Suprapubic skin (tissue), 4 donors: ENCODE data around the gene SMAP2. TPM values are rescaled to one million over a fixed set of nuclear protein-coding genes. Genes with fewer than 3 reads are reported as not detected.

ENCODE experiments used
- DNase-seq, 2 donors: peaks; one replicate each; pipeline ENCODE4 v3.0.0-alpha.2; 2019; ENCODE audit warnings: low spot score in 2 of 2
- H3K27ac ChIP-seq: fragments of 200-600 bp; sonication (generic); one replicate; pipeline ENCODE4 v1.5.1; 2019
- H3K27me3 ChIP-seq: fragments of 200-600 bp; sonication (generic); one replicate; pipeline ENCODE4 v1.5.1; 2019
- H3K36me3 ChIP-seq: fragments of 200-600 bp; sonication (generic); one replicate; pipeline ENCODE4 v1.5.1; 2019
- H3K4me1 ChIP-seq: fragments of 200-600 bp; sonication (generic); one replicate; pipeline ENCODE4 v1.5.1; 2019
- H3K4me3 ChIP-seq: fragments of 200-600 bp; sonication (generic); one replicate; pipeline ENCODE4 v1.5.1; 2019; ENCODE audit warnings: mild to moderate bottlenecking
- H3K9me3 ChIP-seq: fragments of 200-600 bp; sonication (generic); one replicate; pipeline ENCODE4 v1.5.1; 2019
- EP300 ChIP-seq: sonication (generic); formaldehyde crosslinking; IDR thresholded peaks from one replicate; pipeline ENCODE4 v1.6.1; 2017; ENCODE audit warnings: antibody characterized with exemption
- POLR2A ChIP-seq, 2 donors: fragments of 450-650 bp; IDR thresholded peaks; one replicate each; pipeline ENCODE4 v1.6.1; 2017; ENCODE audit warnings: antibody characterized with exemption in 2 of 2, mild to moderate bottlenecking in 2 of 2, moderate library complexity in 2 of 2
- POLR2AphosphoS5 ChIP-seq, 3 donors: sonication (generic); formaldehyde crosslinking; IDR thresholded peaks; one replicate each; pipeline ENCODE4 v1.6.1; 2017; ENCODE audit warnings: antibody characterized with exemption in 3 of 3
- WGBS: methylation state at CpG from one replicate; pipeline ENCODE4 v1.1.5; 2018; 5-methylcytosine and 5-hydroxymethylcytosine counted together
- total RNA-seq, 4 donors: library from RNA; depleted of rRNA; stranded (reverse); fragments of >200 nt; gene quantifications; one replicate each; pipeline ENCODE4 v1.1.0, GENCODE V29; 2016
- TF ChIP-seq, protein P1 (sequence below), 2 donors: fragments of 200-600 bp in 1 of 2; fragments of 450-650 bp in 1 of 2; sonication (generic) in 1 of 2; IDR thresholded peaks; one replicate each; pipeline ENCODE4 v1.5.1; 2016 to 2019; ENCODE audit warnings: antibody characterized with exemption in 2 of 2, mild to moderate bottlenecking in 1 of 2, moderate library complexity in 1 of 2

The SMAP2 gene
- total RNA-seq, 4 donors from 2014 or later: 17.0 to 32.2 (median 28.0) TPM

DNA sequence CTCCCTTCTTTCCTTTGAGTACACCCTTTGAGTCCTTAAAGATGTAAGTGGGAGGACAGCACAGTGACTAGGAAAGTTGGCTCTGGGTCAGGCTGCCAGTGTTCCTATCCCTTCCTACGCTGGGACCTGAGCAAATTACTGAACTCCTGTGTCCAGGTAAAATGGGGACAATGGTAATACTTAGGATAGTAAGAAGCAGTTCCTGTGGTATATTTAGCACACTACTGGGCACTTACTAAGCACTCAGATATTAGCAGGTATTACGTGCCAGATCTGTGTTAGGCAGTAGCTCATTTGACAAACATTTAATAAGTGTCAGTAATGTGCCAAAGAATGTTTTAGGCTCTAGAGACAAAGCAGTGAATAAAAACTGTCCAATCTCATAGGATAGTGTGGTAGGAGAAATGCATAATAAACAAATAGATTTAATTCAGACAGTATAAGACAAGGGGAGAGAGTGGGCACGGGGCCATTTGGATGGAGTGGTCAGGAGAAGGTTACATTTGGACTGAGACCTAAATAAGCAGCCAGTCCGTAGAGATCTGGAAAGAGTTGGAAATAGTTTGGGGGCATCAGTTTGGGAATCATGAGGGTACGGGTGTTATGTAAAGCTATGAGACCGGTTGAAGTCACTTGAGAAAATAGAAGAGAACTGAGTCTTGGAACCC lies 50.6 kb downstream of the SMAP2 start:
- Histone ChIP-seq H3K9me3 (no peaks in the 10 kb centered on the region), H3K4me1 (no peaks in the 10 kb centered on the region), H3K4me3 (no peak overlapping the region), H3K27ac (no peak overlapping the region), H3K36me3 (peaks cover 12% of the 10 kb centered on the region), H3K27me3 (no peaks in the 10 kb centered on the region)
- no peak for DNase-seq
- TF ChIP-seq, protein P1, sequence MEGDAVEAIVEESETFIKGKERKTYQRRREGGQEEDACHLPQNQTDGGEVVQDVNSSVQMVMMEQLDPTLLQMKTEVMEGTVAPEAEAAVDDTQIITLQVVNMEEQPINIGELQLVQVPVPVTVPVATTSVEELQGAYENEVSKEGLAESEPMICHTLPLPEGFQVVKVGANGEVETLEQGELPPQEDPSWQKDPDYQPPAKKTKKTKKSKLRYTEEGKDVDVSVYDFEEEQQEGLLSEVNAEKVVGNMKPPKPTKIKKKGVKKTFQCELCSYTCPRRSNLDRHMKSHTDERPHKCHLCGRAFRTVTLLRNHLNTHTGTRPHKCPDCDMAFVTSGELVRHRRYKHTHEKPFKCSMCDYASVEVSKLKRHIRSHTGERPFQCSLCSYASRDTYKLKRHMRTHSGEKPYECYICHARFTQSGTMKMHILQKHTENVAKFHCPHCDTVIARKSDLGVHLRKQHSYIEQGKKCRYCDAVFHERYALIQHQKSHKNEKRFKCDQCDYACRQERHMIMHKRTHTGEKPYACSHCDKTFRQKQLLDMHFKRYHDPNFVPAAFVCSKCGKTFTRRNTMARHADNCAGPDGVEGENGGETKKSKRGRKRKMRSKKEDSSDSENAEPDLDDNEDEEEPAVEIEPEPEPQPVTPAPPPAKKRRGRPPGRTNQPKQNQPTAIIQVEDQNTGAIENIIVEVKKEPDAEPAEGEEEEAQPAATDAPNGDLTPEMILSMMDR (IDR thresholded peaks at IDR 0.05): no peak
- TF ChIP-seq POLR2AphosphoS5 (IDR thresholded peaks at IDR 0.05): no peak
- TF ChIP-seq POLR2A (IDR thresholded peaks at IDR 0.05): no peak
- no peak for TF ChIP-seq EP300
- 94% methylated on average over 6 of the region's 6 CpGs for WGBS

DNA sequence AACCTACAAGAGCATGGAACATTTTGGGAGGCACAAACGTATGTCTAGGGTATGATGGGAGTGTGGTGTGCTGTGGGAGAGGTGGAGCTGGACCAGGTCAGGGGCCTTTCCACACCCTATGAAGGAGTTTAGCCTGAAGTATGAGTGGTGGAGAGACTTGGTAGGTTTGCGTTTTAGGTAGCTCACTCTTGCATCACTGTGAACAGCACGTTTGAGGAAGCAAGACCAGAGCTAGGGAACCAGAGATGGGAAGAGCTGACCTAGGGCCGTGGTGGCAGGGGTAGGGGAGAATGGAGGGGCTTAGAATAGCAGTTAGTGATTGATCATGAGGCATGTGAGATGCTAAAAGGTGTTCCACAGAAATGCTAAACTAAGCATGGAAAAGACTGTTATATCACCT lies 51.7 kb downstream of the SMAP2 start:
- TF ChIP-seq EP300: no peak
- TF ChIP-seq, protein P1 (IDR thresholded peaks at IDR 0.05): no peak
- WGBS: 70% methylated on average over 4 of the region's 4 CpGs
- H3K27ac ChIP-seq: no peak overlapping the region
- H3K9me3 ChIP-seq: no peaks in the 10 kb centered on the region
- DNase-seq: no peak
- H3K27me3 ChIP-seq: no peaks in the 10 kb centered on the region
- H3K4me1 ChIP-seq: no peaks in the 10 kb centered on the region
- H3K4me3 ChIP-seq: no peak overlapping the region
- peaks cover 12% of the 10 kb centered on the region for H3K36me3 ChIP-seq

DNA sequence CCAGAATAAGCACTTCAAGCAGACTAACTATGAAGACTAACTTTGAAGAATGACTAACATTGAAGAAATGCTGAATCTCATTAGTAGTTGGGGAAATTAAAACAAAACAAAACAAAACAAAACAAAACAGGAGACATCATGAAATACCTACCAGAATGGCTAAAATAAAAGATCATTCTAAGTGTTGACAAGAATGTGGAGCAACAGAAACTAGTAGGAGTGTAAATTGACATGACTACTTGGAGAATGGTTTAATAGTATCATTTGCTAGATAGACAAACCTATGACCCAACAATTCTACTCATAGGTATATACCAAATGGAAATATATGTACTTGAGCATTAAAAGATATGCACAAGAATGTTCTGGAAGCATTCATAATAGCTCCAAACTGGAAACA lies 57.9 kb downstream of the SMAP2 start:
- H3K36me3 ChIP-seq: no peaks in the 10 kb centered on the region
- no peaks in the 10 kb centered on the region for H3K4me1 ChIP-seq
- no peak overlapping the region for H3K4me3 ChIP-seq
- no peaks in the 10 kb centered on the region for H3K9me3 ChIP-seq
- no peak for DNase-seq
- TF ChIP-seq, protein P1 (IDR thresholded peaks at IDR 0.05): no peak
- no peak for TF ChIP-seq POLR2AphosphoS5 (IDR thresholded peaks at IDR 0.05)
- TF ChIP-seq EP300: no peak
- TF ChIP-seq POLR2A (IDR thresholded peaks at IDR 0.05): no peak
- H3K27ac ChIP-seq: no peak overlapping the region
- no peaks in the 10 kb centered on the region for H3K27me3 ChIP-seq

DNA sequence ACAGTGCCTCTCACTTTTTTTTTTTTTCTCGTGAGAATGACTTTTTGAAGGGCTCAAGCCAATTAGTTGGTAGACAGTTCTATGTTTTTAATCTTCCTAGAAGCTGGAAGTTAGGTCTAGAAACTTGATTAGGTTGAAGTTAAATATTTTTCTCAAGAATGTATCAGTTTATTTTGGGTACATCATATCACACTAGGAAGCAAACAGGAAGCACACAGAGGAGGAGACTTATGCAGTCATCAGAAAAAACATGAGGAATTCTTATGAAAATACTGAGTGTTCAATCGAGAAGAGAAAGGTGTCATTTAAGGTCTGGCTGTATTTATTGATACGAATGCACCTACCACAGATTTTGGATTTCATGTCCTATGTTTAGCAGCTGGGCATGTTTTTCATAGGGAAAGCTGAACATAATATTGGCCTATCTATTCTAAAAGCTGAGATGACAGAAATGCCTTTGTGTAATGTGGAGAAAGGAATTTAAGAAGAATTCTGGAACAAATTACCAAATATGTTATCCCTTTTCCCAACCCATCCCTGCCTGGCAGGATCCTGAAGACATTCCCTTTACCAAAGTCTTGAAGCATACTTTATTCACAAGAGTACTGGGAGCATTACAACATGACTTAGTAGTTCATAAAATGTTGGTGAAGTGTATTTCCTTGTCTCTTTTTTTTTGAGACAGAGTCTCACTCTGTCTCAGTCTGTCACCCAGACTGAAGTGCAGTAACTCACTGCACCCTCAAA lies 59.3 kb downstream of the SMAP2 start:
- Histone ChIP-seq H3K9me3 (no peaks in the 10 kb centered on the region), H3K4me3 (no peak overlapping the region)
- WGBS: 61% methylated on average over 3 of the region's 3 CpGs

DNA sequence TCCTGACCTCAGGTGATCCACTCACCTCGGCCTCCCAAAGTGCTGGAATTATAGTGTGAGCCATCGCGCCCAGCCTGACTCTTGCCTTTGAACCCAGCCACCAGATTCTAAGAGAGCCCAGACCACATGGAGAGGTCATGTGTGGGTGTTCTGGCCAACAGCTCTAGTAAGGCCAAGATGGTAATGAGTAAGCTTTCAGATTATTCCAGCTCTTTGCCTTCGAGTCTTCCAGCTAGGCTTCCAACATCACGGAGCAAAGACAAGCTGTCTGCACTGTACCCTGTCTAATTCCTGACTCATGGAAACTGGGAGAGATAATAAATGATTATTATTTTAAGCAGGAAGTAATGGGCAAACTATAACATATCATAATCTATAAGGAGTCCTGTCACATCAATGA lies 61.9 kb downstream of the SMAP2 start:
- WGBS: 94% methylated on average over 5 of the region's 5 CpGs
- Histone ChIP-seq H3K27ac (no peak overlapping the region), H3K27me3 (no peaks in the 10 kb centered on the region), H3K4me1 (no peaks in the 10 kb centered on the region), H3K4me3 (no peak overlapping the region), H3K36me3 (no peaks in the 10 kb centered on the region), H3K9me3 (no peaks in the 10 kb centered on the region)
- no peak for DNase-seq
- no peak for TF ChIP-seq POLR2AphosphoS5 (IDR thresholded peaks at IDR 0.05)
- no peak for TF ChIP-seq POLR2A (IDR thresholded peaks at IDR 0.05)
- TF ChIP-seq EP300: no peak
- TF ChIP-seq, protein P1 (IDR thresholded peaks at IDR 0.05): no peak

More for the DNA sequence above, 59.3 kb downstream of the SMAP2 start:
- no peak for TF ChIP-seq EP300
- TF ChIP-seq POLR2A (IDR thresholded peaks at IDR 0.05): no peak
- TF ChIP-seq, protein P1 (IDR thresholded peaks at IDR 0.05): no peak
- TF ChIP-seq POLR2AphosphoS5 (IDR thresholded peaks at IDR 0.05): no peak
- H3K27me3 ChIP-seq: no peaks in the 10 kb centered on the region
- H3K36me3 ChIP-seq: no peaks in the 10 kb centered on the region
- H3K27ac ChIP-seq: no peak overlapping the region
- no peak for DNase-seq
- no peaks in the 10 kb centered on the region for H3K4me1 ChIP-seq
